HepG2 (cell line): ENCODE measurements around the gene USP28.

Experiments
- ZNF281 ChIP-seq: sonication (generic); formaldehyde crosslinking; IDR thresholded peaks from 2 replicates; pipeline ENCODE4 v1.4.0; 2020; ENCODE audit warnings: missing genetic modification reagents, borderline replicate concordance
- ZNF75D ChIP-seq: sonication (generic); formaldehyde crosslinking; IDR thresholded peaks from 2 replicates; pipeline ENCODE4 v1.8.1; 2023; ENCODE audit warnings: missing genetic modification reagents, mild to moderate bottlenecking, borderline replicate concordance

- TF ChIP-seq ZNF281 (CRISPR knock-in tag): no peak
- TF ChIP-seq ZNF75D (CRISPR knock-in tag): no peak
These were observed 30.7 kb upstream of the USP28 start for GRCh38 chr11:113906038-113906437.
